22Rv1 (cell line): ENCODE data around the gene KLF17.

Experiments used
- CTCF ChIP-seq: fragments of 450-650 bp; IDR thresholded peaks from 2 replicates; pipeline ENCODE4 v1.5.1; 2017; ENCODE audit warnings: mild to moderate bottlenecking
- ZFX ChIP-seq: fragments of 450-650 bp; IDR thresholded peaks from 2 replicates; pipeline ENCODE4 v1.6.1; 2017; ENCODE audit warnings: antibody characterized with exemption, borderline replicate concordance

GRCh38 chr1:44072204-44072603 is 46.4 kb upstream of the KLF17 start:
- TF ChIP-seq CTCF (no peak), ZFX (no peak)
